Suprapubic skin (tissue), 3 donors: ENCODE measurements around the gene TEKTIP1.

ENCODE experiments used
- CTCF ChIP-seq, 2 donors: fragments of 200-600 bp in 1 of 2; fragments of 450-650 bp in 1 of 2; sonication (generic) in 1 of 2; IDR thresholded peaks; one replicate each; pipeline ENCODE4 v1.5.1; 2016 to 2019; ENCODE audit warnings: antibody characterized with exemption in 2 of 2, mild to moderate bottlenecking in 1 of 2, moderate library complexity in 1 of 2
- EP300 ChIP-seq: sonication (generic); formaldehyde crosslinking; IDR thresholded peaks from one replicate; pipeline ENCODE4 v1.6.1; 2017; ENCODE audit warnings: antibody characterized with exemption

- peak in 1 of 2 donors; percentile 43 for TF ChIP-seq CTCF (IDR thresholded peaks at IDR 0.05)
- no peak for TF ChIP-seq EP300
Measured at GRCh38 chr19:3547301-3547731, 8.3 kb downstream of the TEKTIP1 start.
